ENCODE data around the gene VAMP8.

DNA sequence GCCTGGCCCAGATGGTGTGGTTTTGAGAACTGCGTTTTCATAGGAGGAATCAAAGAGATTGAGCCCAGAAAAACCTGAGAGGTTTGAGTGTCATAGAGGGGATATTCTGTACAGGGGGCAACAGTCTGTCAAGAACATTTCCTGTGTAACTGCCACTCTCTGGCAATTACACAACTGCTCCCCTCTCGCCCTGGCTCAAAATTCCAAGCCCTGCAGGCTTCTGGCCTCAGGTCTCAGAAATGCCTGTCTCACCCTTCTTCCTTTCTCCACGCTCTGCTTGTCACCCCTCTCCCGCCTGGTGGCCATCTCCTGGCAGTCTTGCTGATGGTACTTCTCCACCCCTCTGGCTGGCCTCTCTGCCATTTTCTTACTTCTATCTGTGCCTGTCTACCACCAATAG is 10.8 kb downstream of the VAMP8 start:
- TF ChIP-seq ARNTL (CRISPR knock-in tag; IDR thresholded peaks at IDR 0.05; ENCODE audit: borderline replicate concordance, low read depth) = no peak
- TF ChIP-seq, protein P1, sequence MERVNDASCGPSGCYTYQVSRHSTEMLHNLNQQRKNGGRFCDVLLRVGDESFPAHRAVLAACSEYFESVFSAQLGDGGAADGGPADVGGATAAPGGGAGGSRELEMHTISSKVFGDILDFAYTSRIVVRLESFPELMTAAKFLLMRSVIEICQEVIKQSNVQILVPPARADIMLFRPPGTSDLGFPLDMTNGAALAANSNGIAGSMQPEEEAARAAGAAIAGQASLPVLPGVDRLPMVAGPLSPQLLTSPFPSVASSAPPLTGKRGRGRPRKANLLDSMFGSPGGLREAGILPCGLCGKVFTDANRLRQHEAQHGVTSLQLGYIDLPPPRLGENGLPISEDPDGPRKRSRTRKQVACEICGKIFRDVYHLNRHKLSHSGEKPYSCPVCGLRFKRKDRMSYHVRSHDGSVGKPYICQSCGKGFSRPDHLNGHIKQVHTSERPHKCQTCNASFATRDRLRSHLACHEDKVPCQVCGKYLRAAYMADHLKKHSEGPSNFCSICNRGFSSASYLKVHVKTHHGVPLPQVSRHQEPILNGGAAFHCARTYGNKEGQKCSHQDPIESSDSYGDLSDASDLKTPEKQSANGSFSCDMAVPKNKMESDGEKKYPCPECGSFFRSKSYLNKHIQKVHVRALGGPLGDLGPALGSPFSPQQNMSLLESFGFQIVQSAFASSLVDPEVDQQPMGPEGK (CRISPR knock-in tag; IDR thresholded peaks at IDR 0.05; ENCODE audit: borderline replicate concordance) = no peak
- TF ChIP-seq CREB5 (CRISPR knock-in tag; IDR thresholded peaks at IDR 0.05; ENCODE audit: low read depth) = no peak
- TF ChIP-seq TSHZ2 (CRISPR knock-in tag; IDR thresholded peaks at IDR 0.05) = no peak
- TF ChIP-seq ISL1 (CRISPR knock-in tag; IDR thresholded peaks at IDR 0.05) = no peak

Measured in SK-N-SH treated with all-trans-retinoic acid at 6 μM for 48 hours (cell line).